ENCODE results near the gene INPP5D.

INPP5D gene

GRCh38 chr2:233227346-233227978 lies 167.3 kb downstream of the INPP5D start:
- Histone ChIP-seq H3K27ac (ENCODE audit: low read depth, low read length) (no peak overlapping the region), H2AFZ (ENCODE audit: low read length, unreplicated experiment) (no peak overlapping the region), H3K27me3 (ENCODE audit: insufficient read depth, low read length) (peaks cover 39% of the 10 kb centered on the region), H3K36me3 (ENCODE audit: insufficient read depth, low read length) (no peaks in the 10 kb centered on the region), H3K4me1 (ENCODE audit: control insufficient read depth, insufficient read depth, low read length, unreplicated experiment) (no peaks in the 10 kb centered on the region), H3K79me2 (ENCODE audit: control insufficient read depth, insufficient read depth, low read length, unreplicated experiment) (no peaks in the 10 kb centered on the region), H3K4me3 (ENCODE audit: low read depth, low read length) (no peak overlapping the region)

GRCh38 chr2:233228376-233228775 lies 168.2 kb downstream of the INPP5D start:
- Histone ChIP-seq H3K79me2 (ENCODE audit: control insufficient read depth, insufficient read depth, low read length, unreplicated experiment) (no peaks in the 10 kb centered on the region), H3K27me3 (ENCODE audit: insufficient read depth, low read length) (peaks cover 39% of the 10 kb centered on the region), H2AFZ (ENCODE audit: low read length, unreplicated experiment) (no peak overlapping the region), H3K4me3 (ENCODE audit: low read depth, low read length) (no peak overlapping the region), H3K27ac (ENCODE audit: low read depth, low read length) (no peak overlapping the region), H3K4me1 (ENCODE audit: control insufficient read depth, insufficient read depth, low read length, unreplicated experiment) (no peaks in the 10 kb centered on the region), H3K36me3 (ENCODE audit: insufficient read depth, low read length) (no peaks in the 10 kb centered on the region)

GRCh38 chr2:233233618-233234230 lies 173.6 kb downstream of the INPP5D start:
- Histone ChIP-seq H3K79me2 (ENCODE audit: control insufficient read depth, insufficient read depth, low read length, unreplicated experiment) (no peaks in the 10 kb centered on the region), H3K27me3 (ENCODE audit: insufficient read depth, low read length) (peaks cover 1% of the 10 kb centered on the region), H3K27ac (ENCODE audit: low read depth, low read length) (no peak overlapping the region), H3K36me3 (ENCODE audit: insufficient read depth, low read length) (no peaks in the 10 kb centered on the region), H2AFZ (ENCODE audit: low read length, unreplicated experiment) (no peak overlapping the region), H3K4me1 (ENCODE audit: control insufficient read depth, insufficient read depth, low read length, unreplicated experiment) (no peaks in the 10 kb centered on the region), H3K4me3 (ENCODE audit: low read depth, low read length) (no peak overlapping the region)

GRCh38 chr2:233234264-233234663 lies 174.1 kb downstream of the INPP5D start:
- no peaks in the 10 kb centered on the region for H3K79me2 ChIP-seq (ENCODE audit: control insufficient read depth, insufficient read depth, low read length, unreplicated experiment)
- H3K36me3 ChIP-seq (ENCODE audit: insufficient read depth, low read length): no peaks in the 10 kb centered on the region
- no peak overlapping the region for H3K4me3 ChIP-seq (ENCODE audit: low read depth, low read length)
- H3K27me3 ChIP-seq (ENCODE audit: insufficient read depth, low read length): no peaks in the 10 kb centered on the region
- no peaks in the 10 kb centered on the region for H3K4me1 ChIP-seq (ENCODE audit: control insufficient read depth, insufficient read depth, low read length, unreplicated experiment)
- H2AFZ ChIP-seq (ENCODE audit: low read length, unreplicated experiment): no peak overlapping the region
- no peak overlapping the region for H3K27ac ChIP-seq (ENCODE audit: low read depth, low read length)

GRCh38 chr2:233234996-233235395 lies 174.9 kb downstream of the INPP5D start:
- H3K27ac ChIP-seq (ENCODE audit: low read depth, low read length): no peak overlapping the region
- no peaks in the 10 kb centered on the region for H3K27me3 ChIP-seq (ENCODE audit: insufficient read depth, low read length)
- H3K36me3 ChIP-seq (ENCODE audit: insufficient read depth, low read length): no peaks in the 10 kb centered on the region
- H3K79me2 ChIP-seq (ENCODE audit: control insufficient read depth, insufficient read depth, low read length, unreplicated experiment): no peaks in the 10 kb centered on the region
- H3K4me3 ChIP-seq (ENCODE audit: low read depth, low read length): no peak overlapping the region
- H2AFZ ChIP-seq (ENCODE audit: low read length, unreplicated experiment): no peak overlapping the region
- H3K4me1 ChIP-seq (ENCODE audit: control insufficient read depth, insufficient read depth, low read length, unreplicated experiment): no peaks in the 10 kb centered on the region

GRCh38 chr2:233235977-233236376 lies 175.8 kb downstream of the INPP5D start:
- H3K4me3 ChIP-seq (ENCODE audit: low read depth, low read length): no peak overlapping the region
- no peak overlapping the region for H3K27ac ChIP-seq (ENCODE audit: low read depth, low read length)
- no peaks in the 10 kb centered on the region for H3K36me3 ChIP-seq (ENCODE audit: insufficient read depth, low read length)
- H3K79me2 ChIP-seq (ENCODE audit: control insufficient read depth, insufficient read depth, low read length, unreplicated experiment): no peaks in the 10 kb centered on the region
- no peaks in the 10 kb centered on the region for H3K4me1 ChIP-seq (ENCODE audit: control insufficient read depth, insufficient read depth, low read length, unreplicated experiment)
- no peaks in the 10 kb centered on the region for H3K27me3 ChIP-seq (ENCODE audit: insufficient read depth, low read length)
- no peak overlapping the region for H2AFZ ChIP-seq (ENCODE audit: low read length, unreplicated experiment)

GRCh38 chr2:233236820-233237589 lies 176.9 kb downstream of the INPP5D start:
- Histone ChIP-seq H3K27me3 (ENCODE audit: insufficient read depth, low read length) (no peaks in the 10 kb centered on the region), H3K79me2 (ENCODE audit: control insufficient read depth, insufficient read depth, low read length, unreplicated experiment) (no peaks in the 10 kb centered on the region), H2AFZ (ENCODE audit: low read length, unreplicated experiment) (no peak overlapping the region), H3K4me1 (ENCODE audit: control insufficient read depth, insufficient read depth, low read length, unreplicated experiment) (no peaks in the 10 kb centered on the region), H3K4me3 (ENCODE audit: low read depth, low read length) (no peak overlapping the region), H3K36me3 (ENCODE audit: insufficient read depth, low read length) (no peaks in the 10 kb centered on the region), H3K27ac (ENCODE audit: low read depth, low read length) (no peak overlapping the region)

GRCh38 chr2:233240897-233241296 lies 180.8 kb downstream of the INPP5D start:
- Histone ChIP-seq H3K4me3 (ENCODE audit: low read depth, low read length) (no peak overlapping the region), H3K4me1 (ENCODE audit: control insufficient read depth, insufficient read depth, low read length, unreplicated experiment) (peaks cover 3% of the 10 kb centered on the region), H2AFZ (ENCODE audit: low read length, unreplicated experiment) (no peak overlapping the region), H3K27ac (ENCODE audit: low read depth, low read length) (no peak overlapping the region), H3K36me3 (ENCODE audit: insufficient read depth, low read length) (no peaks in the 10 kb centered on the region), H3K27me3 (ENCODE audit: insufficient read depth, low read length) (no peaks in the 10 kb centered on the region), H3K79me2 (ENCODE audit: control insufficient read depth, insufficient read depth, low read length, unreplicated experiment) (no peaks in the 10 kb centered on the region)

- H3K27ac ChIP-seq (ENCODE audit: low read depth, low read length): no peak overlapping the region
- H3K4me1 ChIP-seq (ENCODE audit: control insufficient read depth, insufficient read depth, low read length, unreplicated experiment): peaks cover 3% of the 10 kb centered on the region
- H3K36me3 ChIP-seq (ENCODE audit: insufficient read depth, low read length): no peaks in the 10 kb centered on the region
- no peak overlapping the region for H2AFZ ChIP-seq (ENCODE audit: low read length, unreplicated experiment)
- H3K79me2 ChIP-seq (ENCODE audit: control insufficient read depth, insufficient read depth, low read length, unreplicated experiment): no peaks in the 10 kb centered on the region
- no peak overlapping the region for H3K4me3 ChIP-seq (ENCODE audit: low read depth, low read length)
- H3K27me3 ChIP-seq (ENCODE audit: insufficient read depth, low read length): no peaks in the 10 kb centered on the region
These were observed 181.7 kb downstream of the INPP5D start for GRCh38 chr2:233241803-233242202.

GRCh38 chr2:233242231-233242927 lies 182.2 kb downstream of the INPP5D start:
- no peaks in the 10 kb centered on the region for H3K36me3 ChIP-seq (ENCODE audit: insufficient read depth, low read length)
- no peak overlapping the region for H2AFZ ChIP-seq (ENCODE audit: low read length, unreplicated experiment)
- H3K27ac ChIP-seq (ENCODE audit: low read depth, low read length): no peak overlapping the region
- H3K4me1 ChIP-seq (ENCODE audit: control insufficient read depth, insufficient read depth, low read length, unreplicated experiment): peaks cover 3% of the 10 kb centered on the region
- no peak overlapping the region for H3K4me3 ChIP-seq (ENCODE audit: low read depth, low read length)
- H3K79me2 ChIP-seq (ENCODE audit: control insufficient read depth, insufficient read depth, low read length, unreplicated experiment): no peaks in the 10 kb centered on the region
- no peaks in the 10 kb centered on the region for H3K27me3 ChIP-seq (ENCODE audit: insufficient read depth, low read length)
